Metanephros (tissue), 1 donor: ENCODE measurements around the gene MYOZ3. TPM values are rescaled to one million over a fixed set of nuclear protein-coding genes. Genes with fewer than 3 reads are reported as not detected.

Experiments used
- total RNA-seq: library from RNA; depleted of rRNA; stranded (reverse); fragments of >200 nt; gene quantifications from one replicate; pipeline ENCODE4 v1.2.3, GENCODE V29; 2014

The MYOZ3 gene, protein sequence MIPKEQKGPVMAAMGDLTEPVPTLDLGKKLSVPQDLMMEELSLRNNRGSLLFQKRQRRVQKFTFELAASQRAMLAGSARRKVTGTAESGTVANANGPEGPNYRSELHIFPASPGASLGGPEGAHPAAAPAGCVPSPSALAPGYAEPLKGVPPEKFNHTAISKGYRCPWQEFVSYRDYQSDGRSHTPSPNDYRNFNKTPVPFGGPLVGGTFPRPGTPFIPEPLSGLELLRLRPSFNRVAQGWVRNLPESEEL
- total RNA-seq: 10.7 TPM

DNA sequence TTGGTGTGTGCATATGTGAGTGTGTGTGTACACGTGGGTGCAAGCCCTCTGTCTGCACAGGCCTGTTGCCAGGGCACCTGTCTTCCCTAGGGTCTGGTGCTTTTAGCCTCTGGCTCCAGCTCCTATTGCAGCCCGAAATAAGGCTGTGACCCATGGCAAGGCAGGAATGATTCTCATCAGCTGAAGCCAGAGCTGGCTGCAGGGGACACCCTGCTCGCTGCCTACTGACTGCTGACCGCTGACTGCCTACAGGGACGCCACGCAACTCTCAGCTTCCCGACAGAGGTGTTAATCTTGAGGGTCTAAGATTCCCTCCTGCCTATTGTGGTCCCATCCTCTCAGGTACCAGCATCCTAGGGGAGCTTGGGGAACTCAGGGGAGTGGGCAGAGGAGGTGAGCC, at the start of gene MYOZ3:
Gene MYOZ3, plus strand, starts transcription at position 166 of the 400 bp plus-strand sequence. CDS start 1,691 bp downstream, outside the sequence.

GRCh38 chr5:150640311-150641005, 20.6 kb upstream of the MYOZ3 start, which contains the start of gene SYNPO:
TSS of gene SYNPO (plus strand) at chr5:150640660. CDS start at chr5:150648276, 7,616 bp downstream.

DNA sequence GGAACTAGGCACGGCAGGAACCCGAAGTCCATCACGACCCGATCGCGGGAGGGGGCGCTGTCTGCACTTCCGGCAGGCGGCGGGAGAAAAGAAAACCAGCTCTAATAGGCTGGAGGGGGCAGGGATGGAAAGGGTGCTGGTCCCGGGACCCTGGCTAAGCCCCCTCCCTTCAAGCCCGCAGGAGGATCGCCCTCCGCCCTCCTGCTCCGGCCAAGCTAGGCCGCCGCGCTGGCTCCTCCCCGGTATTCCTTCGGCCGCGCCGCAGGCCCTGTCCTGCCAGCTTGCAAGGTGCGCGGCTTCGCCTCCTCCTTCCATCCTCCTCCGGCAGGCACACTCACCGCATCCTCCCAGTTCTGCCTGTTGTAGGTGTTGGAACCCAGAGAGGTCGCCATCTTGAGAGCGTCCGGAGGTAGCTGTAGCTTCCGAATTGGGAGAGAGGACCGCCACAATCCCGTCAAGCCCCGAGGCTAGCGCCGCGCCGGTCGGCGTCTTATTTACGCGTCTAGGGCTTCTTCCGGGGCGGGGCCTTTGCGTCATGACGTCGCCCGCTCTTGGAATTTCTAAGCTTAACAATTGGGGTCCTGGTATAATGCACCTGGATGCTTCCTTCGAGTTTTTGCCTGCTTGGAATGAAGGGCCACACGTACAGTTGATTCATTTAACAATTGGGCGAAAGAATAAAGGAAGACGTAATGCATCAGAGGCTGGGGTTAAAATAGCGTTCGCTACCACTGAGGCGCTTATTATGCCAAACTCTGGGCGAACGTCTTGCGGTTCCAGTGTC, 39.7 kb downstream of the MYOZ3 start, which contains the start of gene RBM22:
Gene RBM22, minus strand, starts transcription at position 469 of the 784 bp plus-strand sequence. Its CDS starts 77 bp downstream, at position 392.

Other genes starting within 250 kb of the MYOZ3 start
- gene CD74, start 248.3 kb upstream of the MYOZ3 start, total RNA-seq: 619 TPM
- gene RPS14, start 211.5 kb upstream of the MYOZ3 start, total RNA-seq: 2,051 TPM
- 88.0 TPM for gene NDST1, start 153.1 kb upstream of the MYOZ3 start, total RNA-seq
- 24.9 TPM for gene SYNPO, start 20.6 kb upstream of the MYOZ3 start, total RNA-seq
- gene RBM22, start 39.8 kb downstream of the MYOZ3 start, total RNA-seq: 41.2 TPM
- gene DCTN4, start 97.8 kb downstream of the MYOZ3 start, total RNA-seq: 71.7 TPM
- gene SMIM3, start 117.5 kb downstream of the MYOZ3 start, total RNA-seq: 25.2 TPM
- gene IRGM, start 185.3 kb downstream of the MYOZ3 start, total RNA-seq: 0.12 TPM
- 16.3 TPM for gene ZNF300, start 243.7 kb downstream of the MYOZ3 start, total RNA-seq